DOHH2 (cell line): ENCODE measurements around the gene DPP3.

ENCODE experiments used
- EZH2phosphoT487 ChIP-seq: fragments of 200-600 bp; sonication (generic); IDR thresholded peaks from 2 replicates; pipeline ENCODE4 v1.6.1; 2017; ENCODE audit warnings: borderline replicate concordance, mild to moderate bottlenecking, antibody characterized with exemption, low read length, moderate library complexity, mixed read lengths
- TF ChIP-seq, protein P1 (sequence below): fragments of 200-600 bp; sonication (generic); IDR thresholded peaks from one replicate; pipeline ENCODE4 v1.5.1; 2014; ENCODE audit warnings: antibody characterized with exemption, mild to moderate bottlenecking, low read depth, low read length; ENCODE audit not compliant: poor library complexity, severe bottlenecking

DNA sequence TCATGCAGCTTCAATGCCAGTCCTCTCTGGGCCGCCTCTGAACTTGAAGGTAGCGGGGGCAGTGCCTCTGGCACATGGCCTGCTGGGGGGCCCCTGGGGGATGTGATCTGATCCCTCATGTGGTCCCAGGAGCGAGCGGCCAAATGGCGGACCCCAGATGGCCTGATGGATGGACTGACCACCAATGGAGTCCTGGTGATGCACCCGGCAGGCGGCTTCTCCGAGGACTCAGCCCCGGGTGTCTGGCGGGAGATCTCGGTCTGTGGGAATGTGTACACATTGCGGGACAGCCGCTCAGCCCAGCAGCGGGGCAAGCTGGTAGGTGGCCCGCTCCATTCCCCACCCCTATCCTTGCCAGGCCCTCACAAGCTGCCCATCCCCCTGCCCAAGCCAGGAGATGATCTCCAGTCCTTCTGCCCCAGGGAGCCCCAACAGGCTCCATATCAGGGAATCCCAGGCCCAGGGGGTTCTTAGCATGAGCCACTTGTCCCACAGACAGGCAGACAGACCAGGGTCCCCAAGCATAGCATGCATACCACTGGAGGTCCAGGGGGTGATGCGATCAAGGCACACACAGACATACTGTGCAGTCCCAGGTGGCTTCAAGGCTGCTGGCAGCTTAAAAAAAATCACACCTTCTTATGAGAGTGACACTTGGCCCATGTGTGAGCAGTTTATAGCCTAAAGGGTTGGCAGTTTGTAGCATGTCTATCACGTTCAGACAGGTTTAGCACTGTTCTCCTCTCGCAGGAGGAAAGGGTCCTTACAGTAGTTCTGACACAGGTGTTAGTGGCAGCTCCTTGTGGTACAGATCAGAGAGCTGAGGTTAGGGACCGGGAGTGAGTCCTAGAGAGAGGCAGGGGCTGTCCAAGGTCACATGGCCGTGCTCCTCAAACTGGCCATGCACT is 6.4 kb upstream of the DPP3 start:
- TF ChIP-seq, protein P1, sequence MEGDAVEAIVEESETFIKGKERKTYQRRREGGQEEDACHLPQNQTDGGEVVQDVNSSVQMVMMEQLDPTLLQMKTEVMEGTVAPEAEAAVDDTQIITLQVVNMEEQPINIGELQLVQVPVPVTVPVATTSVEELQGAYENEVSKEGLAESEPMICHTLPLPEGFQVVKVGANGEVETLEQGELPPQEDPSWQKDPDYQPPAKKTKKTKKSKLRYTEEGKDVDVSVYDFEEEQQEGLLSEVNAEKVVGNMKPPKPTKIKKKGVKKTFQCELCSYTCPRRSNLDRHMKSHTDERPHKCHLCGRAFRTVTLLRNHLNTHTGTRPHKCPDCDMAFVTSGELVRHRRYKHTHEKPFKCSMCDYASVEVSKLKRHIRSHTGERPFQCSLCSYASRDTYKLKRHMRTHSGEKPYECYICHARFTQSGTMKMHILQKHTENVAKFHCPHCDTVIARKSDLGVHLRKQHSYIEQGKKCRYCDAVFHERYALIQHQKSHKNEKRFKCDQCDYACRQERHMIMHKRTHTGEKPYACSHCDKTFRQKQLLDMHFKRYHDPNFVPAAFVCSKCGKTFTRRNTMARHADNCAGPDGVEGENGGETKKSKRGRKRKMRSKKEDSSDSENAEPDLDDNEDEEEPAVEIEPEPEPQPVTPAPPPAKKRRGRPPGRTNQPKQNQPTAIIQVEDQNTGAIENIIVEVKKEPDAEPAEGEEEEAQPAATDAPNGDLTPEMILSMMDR = no peak
- TF ChIP-seq EZH2phosphoT487 = no peak
